ENCODE results near the gene GTF3C2. TPM values are rescaled to one million over a fixed set of nuclear protein-coding genes. Genes with fewer than 3 reads are reported as not detected.
A peak's percentile ranks its signal among the peaks of the same experiment; 100 is the strongest.

Gene GTF3C2
- total and polyA plus RNA-seq, 2 of the 4 experiments (the other 2 are of a cell fraction), result 25.5 to 36.9 TPM

- Histone ChIP-seq H4K20me1 (ENCODE audit: insufficient read depth, low read length) (no peaks in the 10 kb centered on the region; the same call in 1 of the 2 replicates), H2BK5ac (ENCODE audit: low read depth, low read length, poor library complexity, severe bottlenecking) (no peak overlapping the region), H2AK9ac (replicated peaks; ENCODE audit: low read depth, low read length, poor library complexity) (no peak overlapping the region), H4K8ac (ENCODE audit: low read depth in 2 of 2, low read length in 2 of 2) (no peak overlapping the region), H3K4ac (ENCODE audit: low read depth, low read length) (peak overlapping the region; percentile 10; the same call in 1 of the 2 replicates), H2BK15ac (ENCODE audit: low read depth, low read length) (peak overlapping the region; percentile 74; the same call in 1 of the 3 replicates), H3K56ac (ENCODE audit: extremely low read depth, insufficient read depth, low read length) (no peak overlapping the region), H3K27me3 (ENCODE audit: control insufficient read depth, insufficient read depth, low read length) (peaks cover 8% of the 10 kb centered on the region), H4K91ac (ENCODE audit: insufficient read depth, low read depth, low read length) (peak overlapping the region; percentile 56; the same call in 1 of the 2 replicates), H3K36me3 (ENCODE audit: control insufficient read depth, insufficient read depth, low read length) (no peaks in the 10 kb centered on the region), H2BK120ac (ENCODE audit: low read depth, low read length) (no peak overlapping the region), H3K9me3 (ENCODE audit: control insufficient read depth, insufficient read depth, low read length) (no peaks in the 10 kb centered on the region), H2BK20ac (ENCODE audit: low read depth, low read length) (peak overlapping the region; percentile 27; the same call in 1 of the 2 replicates), H3K4me2 (ENCODE audit: low read depth, low read length) (no peak overlapping the region), H3K4me1 (ENCODE audit: control insufficient read depth, insufficient read depth, low read length) (peaks cover 11% of the 10 kb centered on the region), H3K9me1 (ENCODE audit: insufficient read depth, low read length) (peaks cover 13% of the 10 kb centered on the region), H3K27ac (ENCODE audit: insufficient read depth, low read length) (no peak overlapping the region), H3K79me1 (ENCODE audit: low read depth in 1 of 2, low read length in 2 of 2) (no peaks in the 10 kb centered on the region), H2AK5ac (ENCODE audit: low read depth, low read length) (peak overlapping the region; percentile 3; the same call in 1 of the 2 replicates), H4K5ac (ENCODE audit: low read depth, low read length) (no peak overlapping the region), H3K23ac (ENCODE audit: low read depth, low read length) (no peak overlapping the region), H3K18ac (ENCODE audit: low read depth, low read length) (no peak overlapping the region), H3K4me3 (ENCODE audit: insufficient read depth, low read depth, low read length) (no peak overlapping the region), H3K9ac (ENCODE audit: low read depth, low read length) (no peak overlapping the region), H2AFZ (replicated peaks; ENCODE audit: low read length, poor library complexity) (peak overlapping the region; percentile 44), H3K14ac (replicated peaks; ENCODE audit: low read depth, low read length) (no peak overlapping the region; the same call in 1 of the 2 replicates)
- ChIA-PET POLR2A (ENCODE audit: unreplicated experiment) (no interaction called here), CTCF (interaction anchor here (2.7 kb wide), 1 partner anchor 11 kb away, joined by 34 read pairs; the partner anchor contains the start of gene TRIM54)
- ATAC-seq (ENCODE audit: low read depth), result no peak
- BruUV-seq (replicated peaks), result no TSS peak
- in situ Hi-C loops (cut with MboI; ENCODE audit: low sequenced_read_pairs), result no loop called here
- intact Hi-C loops (cut with micrococcal nuclease), result no loop called here
- TF ChIP-seq RFX5 (IDR thresholded peaks at IDR 0.05; ENCODE audit: low read depth, low read length) (no peak), POLR2A (IDR thresholded peaks at IDR 0.05; ENCODE audit: low read depth, low read length) (no peak), SMC3 (IDR thresholded peaks at IDR 0.05; ENCODE audit: low read depth, low read length) (no peak), FOS (IDR thresholded peaks at IDR 0.05; ENCODE audit: low read depth, low read length) (no peak), NFE2L2 (IDR thresholded peaks at IDR 0.05; ENCODE audit: low read depth, low read length) (no peak), CEBPB (IDR thresholded peaks at IDR 0.05; ENCODE audit: low read depth, low read length) (no peak), BHLHE40 (IDR thresholded peaks at IDR 0.05; ENCODE audit: low read depth, low read length) (no peak), MAZ (IDR thresholded peaks at IDR 0.05; ENCODE audit: borderline replicate concordance, low read depth, low read length) (no peak), RCOR1 (IDR thresholded peaks at IDR 0.05; ENCODE audit: insufficient replicate concordance, low read length) (no peak), ELK1 (IDR thresholded peaks at IDR 0.05; ENCODE audit: borderline replicate concordance, low read depth, low read length) (no peak), MXI1 (IDR thresholded peaks at IDR 0.05; ENCODE audit: borderline replicate concordance, low read depth, low read length) (no peak), USF2 (IDR thresholded peaks at IDR 0.05; ENCODE audit: low read depth, low read length) (no peak), RAD21 (IDR thresholded peaks at IDR 0.05; ENCODE audit: low read length) (no peak), CTCF (conservative IDR thresholded peaks at IDR 0.05; ENCODE audit: low read depth, low read length) (no peak; the same call in 1 of the 2 replicates), MAFK (IDR thresholded peaks at IDR 0.05; ENCODE audit: low read depth, low read length) (no peak), CHD1 (IDR thresholded peaks at IDR 0.05; ENCODE audit: low read depth, low read length) (no peak)
- no peak for DNase-seq
- WGBS, 2 experiments (ENCODE audit: extremely low coverage in 2 of 2, insufficient read length in 1 of 2), result 50% methylated on average over 1 of the region's 6 CpGs; no CpG with 5 or more reads in 1 of the 2 experiments
- dilution Hi-C loops (cut with HindIII; ENCODE audit: low sequenced_read_pairs, unreplicated experiment), result no loop called here
These were observed 64.7 kb downstream of the GTF3C2 start for GRCh38 chr2:27291865-27292264.

All from IMR-90 (cell line).